HEK293 (cell line): Measurements from ENCODE around the gene APBA1.

Experiments
- RBAK ChIP-seq: fragments of 450-650 bp; formaldehyde crosslinking; IDR thresholded peaks from 2 replicates; pipeline ENCODE4 v1.5.1; 2016; ENCODE audit warnings: missing biosample characterization, missing genetic modification characterization
- ZBTB1 ChIP-seq: fragments of 450-650 bp; formaldehyde crosslinking; IDR thresholded peaks from 2 replicates; pipeline ENCODE4 v1.5.1; 2016; ENCODE audit warnings: missing biosample characterization, missing genetic modification characterization
- ZBTB8A ChIP-seq: fragments of 450-650 bp; formaldehyde crosslinking; IDR thresholded peaks from 2 replicates; pipeline ENCODE4 v1.5.1; 2016; ENCODE audit warnings: missing biosample characterization, missing genetic modification characterization
- ZNF221 ChIP-seq: fragments of 450-650 bp; formaldehyde crosslinking; IDR thresholded peaks from 2 replicates; pipeline ENCODE4 v1.5.1; 2017; ENCODE audit warnings: missing biosample characterization, missing genetic modification characterization, borderline replicate concordance
- ZNF24 ChIP-seq: fragments of 450-650 bp; formaldehyde crosslinking; IDR thresholded peaks from 2 replicates; pipeline ENCODE4 v1.5.1; 2016; ENCODE audit warnings: missing biosample characterization, missing genetic modification characterization
- ZNF302 ChIP-seq: fragments of 450-650 bp; formaldehyde crosslinking; IDR thresholded peaks from 2 replicates; pipeline ENCODE4 v1.5.1; 2016; ENCODE audit warnings: missing biosample characterization, missing genetic modification characterization, low read depth
- ZNF629 ChIP-seq: fragments of 450-650 bp; formaldehyde crosslinking; IDR thresholded peaks from 2 replicates; pipeline ENCODE4 v1.5.1; 2017; ENCODE audit warnings: missing biosample characterization, missing genetic modification characterization
- ZNF677 ChIP-seq: fragments of 450-650 bp; IDR thresholded peaks from 2 replicates; pipeline ENCODE4 v1.5.0; 2018; ENCODE audit warnings: missing biosample characterization, mild to moderate bottlenecking, missing genetic modification characterization, moderate library complexity
- TF ChIP-seq, protein P1 (sequence below): fragments of 450-650 bp; formaldehyde crosslinking; IDR thresholded peaks from 2 replicates; pipeline ENCODE4 v1.5.1; 2016; ENCODE audit warnings: missing biosample characterization, missing genetic modification characterization
- TF ChIP-seq, protein P2 (sequence below): fragments of 450-650 bp; formaldehyde crosslinking; IDR thresholded peaks from 2 replicates; pipeline ENCODE4 v1.5.1; 2017; ENCODE audit warnings: missing biosample characterization, missing genetic modification characterization
- TF ChIP-seq, protein P3 (sequence below): fragments of 450-650 bp; formaldehyde crosslinking; IDR thresholded peaks from 2 replicates; pipeline ENCODE4 v1.5.1; 2016; ENCODE audit warnings: missing biosample characterization, missing genetic modification characterization
- TF ChIP-seq, protein P4 (sequence below): fragments of 450-650 bp; formaldehyde crosslinking; IDR thresholded peaks from 2 replicates; pipeline ENCODE4 v1.5.1; 2016; ENCODE audit warnings: missing biosample characterization, missing genetic modification characterization

GRCh38 chr9:69485466-69485865 is 186.7 kb downstream of the APBA1 start:
- TF ChIP-seq ZNF24 (tag by site-specific recombination) (no peak), ZNF302 (tag by site-specific recombination) (no peak), RBAK (no peak), ZNF629 (tag by site-specific recombination) (no peak), ZNF221 (tag by site-specific recombination) (no peak), ZBTB1 (tag by site-specific recombination) (no peak), ZNF677 (tag by site-specific recombination) (no peak), ZBTB8A (tag by site-specific recombination) (no peak)
- TF ChIP-seq, protein P1, sequence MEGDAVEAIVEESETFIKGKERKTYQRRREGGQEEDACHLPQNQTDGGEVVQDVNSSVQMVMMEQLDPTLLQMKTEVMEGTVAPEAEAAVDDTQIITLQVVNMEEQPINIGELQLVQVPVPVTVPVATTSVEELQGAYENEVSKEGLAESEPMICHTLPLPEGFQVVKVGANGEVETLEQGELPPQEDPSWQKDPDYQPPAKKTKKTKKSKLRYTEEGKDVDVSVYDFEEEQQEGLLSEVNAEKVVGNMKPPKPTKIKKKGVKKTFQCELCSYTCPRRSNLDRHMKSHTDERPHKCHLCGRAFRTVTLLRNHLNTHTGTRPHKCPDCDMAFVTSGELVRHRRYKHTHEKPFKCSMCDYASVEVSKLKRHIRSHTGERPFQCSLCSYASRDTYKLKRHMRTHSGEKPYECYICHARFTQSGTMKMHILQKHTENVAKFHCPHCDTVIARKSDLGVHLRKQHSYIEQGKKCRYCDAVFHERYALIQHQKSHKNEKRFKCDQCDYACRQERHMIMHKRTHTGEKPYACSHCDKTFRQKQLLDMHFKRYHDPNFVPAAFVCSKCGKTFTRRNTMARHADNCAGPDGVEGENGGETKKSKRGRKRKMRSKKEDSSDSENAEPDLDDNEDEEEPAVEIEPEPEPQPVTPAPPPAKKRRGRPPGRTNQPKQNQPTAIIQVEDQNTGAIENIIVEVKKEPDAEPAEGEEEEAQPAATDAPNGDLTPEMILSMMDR: no peak
- TF ChIP-seq, protein P2, sequence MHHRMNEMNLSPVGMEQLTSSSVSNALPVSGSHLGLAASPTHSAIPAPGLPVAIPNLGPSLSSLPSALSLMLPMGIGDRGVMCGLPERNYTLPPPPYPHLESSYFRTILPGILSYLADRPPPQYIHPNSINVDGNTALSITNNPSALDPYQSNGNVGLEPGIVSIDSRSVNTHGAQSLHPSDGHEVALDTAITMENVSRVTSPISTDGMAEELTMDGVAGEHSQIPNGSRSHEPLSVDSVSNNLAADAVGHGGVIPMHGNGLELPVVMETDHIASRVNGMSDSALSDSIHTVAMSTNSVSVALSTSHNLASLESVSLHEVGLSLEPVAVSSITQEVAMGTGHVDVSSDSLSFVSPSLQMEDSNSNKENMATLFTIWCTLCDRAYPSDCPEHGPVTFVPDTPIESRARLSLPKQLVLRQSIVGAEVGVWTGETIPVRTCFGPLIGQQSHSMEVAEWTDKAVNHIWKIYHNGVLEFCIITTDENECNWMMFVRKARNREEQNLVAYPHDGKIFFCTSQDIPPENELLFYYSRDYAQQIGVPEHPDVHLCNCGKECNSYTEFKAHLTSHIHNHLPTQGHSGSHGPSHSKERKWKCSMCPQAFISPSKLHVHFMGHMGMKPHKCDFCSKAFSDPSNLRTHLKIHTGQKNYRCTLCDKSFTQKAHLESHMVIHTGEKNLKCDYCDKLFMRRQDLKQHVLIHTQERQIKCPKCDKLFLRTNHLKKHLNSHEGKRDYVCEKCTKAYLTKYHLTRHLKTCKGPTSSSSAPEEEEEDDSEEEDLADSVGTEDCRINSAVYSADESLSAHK (tag by site-specific recombination): no peak
- TF ChIP-seq, protein P3, sequence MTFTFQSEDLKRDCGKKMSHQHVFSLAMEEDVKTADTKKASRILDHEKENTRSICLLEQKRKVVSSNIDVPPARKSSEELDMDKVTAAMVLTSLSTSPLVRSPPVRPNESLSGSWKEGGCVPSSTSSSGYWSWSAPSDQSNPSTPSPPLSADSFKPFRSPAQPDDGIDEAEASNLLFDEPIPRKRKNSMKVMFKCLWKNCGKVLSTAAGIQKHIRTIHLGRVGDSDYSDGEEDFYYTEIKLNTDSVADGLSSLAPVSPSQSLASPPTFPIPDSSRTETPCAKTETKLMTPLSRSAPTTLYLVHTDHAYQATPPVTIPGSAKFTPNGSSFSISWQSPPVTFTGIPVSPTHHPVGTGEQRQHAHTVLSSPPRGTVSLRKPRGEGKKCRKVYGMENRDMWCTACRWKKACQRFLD (tag by site-specific recombination): no peak
- TF ChIP-seq, protein P4, sequence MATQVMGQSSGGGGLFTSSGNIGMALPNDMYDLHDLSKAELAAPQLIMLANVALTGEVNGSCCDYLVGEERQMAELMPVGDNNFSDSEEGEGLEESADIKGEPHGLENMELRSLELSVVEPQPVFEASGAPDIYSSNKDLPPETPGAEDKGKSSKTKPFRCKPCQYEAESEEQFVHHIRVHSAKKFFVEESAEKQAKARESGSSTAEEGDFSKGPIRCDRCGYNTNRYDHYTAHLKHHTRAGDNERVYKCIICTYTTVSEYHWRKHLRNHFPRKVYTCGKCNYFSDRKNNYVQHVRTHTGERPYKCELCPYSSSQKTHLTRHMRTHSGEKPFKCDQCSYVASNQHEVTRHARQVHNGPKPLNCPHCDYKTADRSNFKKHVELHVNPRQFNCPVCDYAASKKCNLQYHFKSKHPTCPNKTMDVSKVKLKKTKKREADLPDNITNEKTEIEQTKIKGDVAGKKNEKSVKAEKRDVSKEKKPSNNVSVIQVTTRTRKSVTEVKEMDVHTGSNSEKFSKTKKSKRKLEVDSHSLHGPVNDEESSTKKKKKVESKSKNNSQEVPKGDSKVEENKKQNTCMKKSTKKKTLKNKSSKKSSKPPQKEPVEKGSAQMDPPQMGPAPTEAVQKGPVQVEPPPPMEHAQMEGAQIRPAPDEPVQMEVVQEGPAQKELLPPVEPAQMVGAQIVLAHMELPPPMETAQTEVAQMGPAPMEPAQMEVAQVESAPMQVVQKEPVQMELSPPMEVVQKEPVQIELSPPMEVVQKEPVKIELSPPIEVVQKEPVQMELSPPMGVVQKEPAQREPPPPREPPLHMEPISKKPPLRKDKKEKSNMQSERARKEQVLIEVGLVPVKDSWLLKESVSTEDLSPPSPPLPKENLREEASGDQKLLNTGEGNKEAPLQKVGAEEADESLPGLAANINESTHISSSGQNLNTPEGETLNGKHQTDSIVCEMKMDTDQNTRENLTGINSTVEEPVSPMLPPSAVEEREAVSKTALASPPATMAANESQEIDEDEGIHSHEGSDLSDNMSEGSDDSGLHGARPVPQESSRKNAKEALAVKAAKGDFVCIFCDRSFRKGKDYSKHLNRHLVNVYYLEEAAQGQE: no peak
